GM19452 (cell line): ENCODE results near the gene TBPL2.
"Not testable (repeated sequence)": the region's sequence is repeated elsewhere in the genome, so short reads cannot be mapped to it uniquely, and the experiment has no call there.

ENCODE experiments used
- ATAC-seq: cut with Tn5 transposase; IDR thresholded peaks from one replicate; pipeline ENCODE4 v1.9.1; 2021; ENCODE audit not compliant: unreplicated experiment

The TBPL2 gene

DNA sequence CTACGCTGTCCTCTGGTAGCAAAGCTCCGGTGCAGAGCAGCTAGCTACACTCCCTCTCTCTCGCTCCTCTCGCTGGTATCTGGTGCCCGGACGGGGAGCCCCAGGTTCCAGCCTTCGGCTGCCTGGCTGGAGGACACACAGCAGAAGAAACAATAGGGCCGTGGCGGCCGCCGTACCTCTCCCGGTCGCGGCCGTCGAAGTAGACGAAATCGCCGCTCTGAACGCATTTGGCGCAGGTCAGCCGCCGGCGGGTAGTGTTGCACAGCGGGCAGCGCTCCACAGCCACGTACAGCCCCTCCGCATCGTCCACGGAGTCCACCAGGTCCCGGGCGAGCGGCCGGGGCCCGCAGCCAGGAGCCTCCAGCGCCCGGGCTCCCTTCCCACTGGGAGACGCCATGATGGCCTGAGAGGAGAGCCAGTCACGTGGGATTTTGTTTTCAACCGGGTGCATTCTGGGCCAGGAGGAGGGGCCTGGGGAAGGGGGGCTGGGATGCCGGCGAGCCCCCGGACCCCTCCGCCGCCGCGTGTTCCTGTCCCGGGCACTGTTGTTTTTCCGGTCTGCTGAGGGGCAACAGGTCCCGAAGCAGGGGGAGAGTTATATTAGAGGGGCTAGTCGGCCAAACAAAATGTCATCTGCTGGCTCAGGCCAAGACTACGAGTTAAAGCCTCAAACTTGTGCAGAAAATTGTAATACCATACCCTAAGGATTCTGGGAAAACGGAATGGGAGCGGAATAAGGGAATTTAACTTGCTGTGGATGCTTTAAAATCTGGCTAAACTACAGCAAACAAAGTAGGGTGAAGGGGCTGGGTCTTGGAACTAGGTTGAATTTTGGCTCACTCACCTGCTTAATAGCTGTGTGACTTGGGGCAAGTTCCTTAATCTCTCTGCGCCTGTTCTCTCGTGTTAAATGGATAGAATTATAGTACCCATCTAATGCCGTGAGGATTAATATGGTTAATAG lies 28.7 kb downstream of the TBPL2 start, which contains the start of gene ATG14:
Gene ATG14, minus strand, starts transcription at position 405 of the 964 bp plus-strand sequence. Its CDS starts 8 bp downstream, at position 397.
- ATAC-seq, result peak; percentile 94

- ATAC-seq, result no peak
These were observed 29.5 kb downstream of the TBPL2 start for GRCh38 chr14:55410876-55411275.

DNA sequence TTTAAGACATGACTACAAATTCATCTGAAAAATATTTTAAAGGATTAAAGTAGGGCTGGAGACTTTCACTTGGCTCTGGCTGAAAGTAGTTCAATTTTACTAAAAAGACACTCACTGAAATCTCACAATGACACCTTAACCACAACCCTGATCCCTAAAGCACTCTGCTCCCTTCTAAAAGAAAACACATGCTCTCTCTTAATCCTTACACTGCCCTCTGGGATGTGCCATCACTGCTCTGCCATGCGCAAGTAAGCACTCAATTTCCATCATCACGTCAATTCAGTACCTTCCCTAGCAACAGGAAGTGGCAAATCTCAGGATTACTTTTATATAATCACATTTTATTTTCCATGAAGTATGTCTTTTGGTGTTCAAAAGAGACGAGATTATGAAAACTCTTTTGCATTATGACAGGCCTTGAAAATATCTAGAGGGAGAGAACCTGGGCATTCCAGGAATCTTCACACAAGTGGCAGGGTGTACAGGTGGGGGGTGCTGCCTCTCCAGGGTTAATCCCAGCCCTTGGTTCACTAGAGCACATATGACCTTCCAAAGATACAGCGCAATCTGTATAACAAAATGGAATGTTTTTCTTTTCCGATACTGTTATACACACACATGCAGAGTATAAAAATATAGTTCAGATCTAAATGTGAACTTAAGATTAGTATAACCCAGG lies 36.1 kb downstream of the TBPL2 start:
- no peak for ATAC-seq

DNA sequence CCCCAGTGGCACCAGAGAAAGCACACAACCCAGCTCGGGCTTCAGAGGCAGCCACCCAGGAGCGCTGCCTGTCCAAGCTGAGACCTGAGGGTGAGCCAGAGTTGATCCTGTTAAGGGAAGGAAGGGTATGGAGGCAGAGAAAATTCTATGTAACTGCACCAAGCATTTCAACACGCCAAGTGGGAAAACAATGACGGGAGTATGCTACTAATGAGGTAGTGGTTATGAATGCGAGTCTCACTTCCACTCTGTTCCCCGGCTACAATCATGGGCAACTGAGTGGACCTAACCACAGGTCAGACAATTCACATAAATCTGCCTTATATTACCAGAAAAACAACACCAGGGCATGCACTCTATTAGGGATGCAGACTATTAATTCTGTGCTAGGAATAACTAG lies 38.7 kb downstream of the TBPL2 start:
- ATAC-seq, result no peak

GRCh38 chr14:55399852-55400251 lies 40.6 kb downstream of the TBPL2 start:
- no peak for ATAC-seq

GRCh38 chr14:55399183-55399582 lies 41.2 kb downstream of the TBPL2 start:
- no peak for ATAC-seq

DNA sequence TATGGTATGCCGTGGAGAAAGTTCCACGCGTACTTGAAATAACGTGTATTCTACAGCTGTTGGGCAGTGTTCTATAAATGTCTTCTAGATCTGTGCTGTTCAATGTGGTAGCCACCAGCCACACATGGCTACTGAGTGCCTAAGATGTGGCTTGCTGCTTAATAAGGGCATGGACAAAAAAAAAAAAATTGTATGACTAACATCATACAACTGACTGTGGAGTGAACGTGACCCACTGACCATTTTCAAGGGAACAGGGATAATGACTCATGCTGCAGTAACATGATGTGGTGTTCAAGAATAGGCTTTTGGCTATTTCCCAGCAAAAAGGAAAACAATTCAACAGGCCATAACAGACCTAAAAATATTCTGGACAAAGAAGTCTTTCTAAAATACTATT lies 41.7 kb downstream of the TBPL2 start:
- ATAC-seq, result no peak

DNA sequence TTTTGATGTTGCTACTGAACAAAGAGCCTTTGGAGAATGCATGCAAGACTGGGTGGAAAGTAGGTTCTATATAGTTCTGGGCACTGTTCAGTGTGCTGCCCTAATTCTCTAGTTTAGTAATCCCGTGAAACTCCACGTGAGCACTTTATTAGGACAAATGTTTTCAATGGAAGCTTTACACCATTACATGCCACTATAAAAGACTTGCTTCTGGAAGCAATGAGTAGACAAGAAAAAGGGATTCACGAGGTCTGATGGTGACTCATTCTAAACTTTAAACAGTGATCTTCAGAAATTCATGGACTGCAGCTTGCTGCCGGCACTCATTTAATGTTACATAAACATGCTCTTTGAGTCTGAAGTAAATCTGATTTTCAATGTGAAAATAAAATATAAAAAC lies 51.1 kb downstream of the TBPL2 start:
- no peak for ATAC-seq

- ATAC-seq, result no peak
These were observed 52.3 kb downstream of the TBPL2 start for GRCh38 chr14:55388160-55388559.

DNA sequence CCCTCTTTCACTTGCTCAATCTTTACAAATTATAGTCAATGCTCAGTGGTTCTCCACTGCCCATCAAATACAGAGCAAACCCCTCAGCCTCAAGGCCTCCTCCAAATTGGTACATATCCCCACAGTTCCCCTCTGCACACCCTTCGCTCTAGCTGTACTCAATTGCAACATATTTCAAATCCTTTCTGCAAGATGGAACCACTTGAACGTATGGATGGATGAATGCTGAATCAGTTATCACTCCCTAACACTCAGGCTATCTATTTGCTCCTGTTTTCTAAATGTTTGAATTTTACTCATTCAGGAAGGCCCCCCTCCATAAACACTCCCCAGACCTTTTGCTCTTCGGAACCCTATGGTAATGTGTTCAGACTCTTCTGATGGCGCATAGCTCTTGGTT lies 53.3 kb downstream of the TBPL2 start:
- ATAC-seq, result no peak

DNA sequence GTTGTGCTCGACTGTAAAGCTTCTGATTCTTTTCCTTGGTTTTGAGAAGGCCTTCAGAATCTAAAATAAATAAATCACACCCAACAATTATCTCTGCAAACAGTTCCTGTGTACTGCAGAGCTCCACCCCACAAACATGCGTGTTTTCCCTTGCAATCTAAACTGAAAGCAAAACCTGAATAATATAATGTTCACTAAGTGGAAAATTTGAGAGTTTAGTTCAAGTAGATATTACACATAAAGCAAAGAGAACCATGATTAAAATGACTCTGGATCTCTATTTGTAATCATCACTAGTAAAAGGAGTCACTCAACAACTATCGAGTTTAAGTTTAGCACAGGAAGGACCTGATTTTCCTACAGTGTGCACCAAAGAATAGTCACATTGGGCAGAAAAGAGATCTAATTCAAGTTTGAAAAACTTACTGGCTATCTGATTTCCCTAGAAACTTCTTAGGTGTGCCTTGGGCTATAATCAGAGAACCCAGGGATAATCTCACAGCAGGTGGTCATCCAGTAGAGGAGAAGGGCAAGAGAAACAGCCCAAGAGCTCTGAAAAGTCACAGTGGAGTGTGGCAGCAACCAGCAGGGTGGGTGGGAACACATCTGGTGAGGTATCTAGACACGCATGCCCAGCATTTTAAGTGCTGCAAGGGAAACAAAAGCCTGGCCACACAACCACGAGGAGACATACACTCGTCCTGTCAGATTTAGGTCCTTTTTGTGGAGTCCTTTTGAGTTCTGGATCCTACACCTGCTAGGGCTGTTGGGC lies 54.2 kb downstream of the TBPL2 start:
- ATAC-seq, result no peak

DNA sequence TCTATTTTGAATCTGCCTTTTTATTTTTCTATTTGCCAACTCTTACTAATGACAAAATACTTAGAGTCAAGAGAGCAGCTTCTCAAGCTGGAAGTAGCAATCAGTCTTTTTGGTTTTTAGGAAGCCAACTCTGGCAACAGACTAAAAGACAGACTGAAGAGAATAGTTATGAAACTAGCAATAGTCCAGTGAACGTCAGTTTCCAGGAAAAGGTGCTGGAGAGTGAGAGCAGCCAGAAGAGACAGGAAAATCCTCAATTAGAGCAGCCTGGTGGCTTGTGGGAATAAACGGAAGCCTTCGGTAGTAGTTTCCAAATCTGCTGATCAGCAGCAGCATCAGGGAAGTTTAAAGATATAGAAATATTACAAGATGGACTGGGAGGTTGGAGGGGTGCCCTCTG lies 55.9 kb downstream of the TBPL2 start:
- ATAC-seq, result no peak

- ATAC-seq, result no peak
These were observed 56.8 kb downstream of the TBPL2 start for GRCh38 chr14:55383541-55384140.

DNA sequence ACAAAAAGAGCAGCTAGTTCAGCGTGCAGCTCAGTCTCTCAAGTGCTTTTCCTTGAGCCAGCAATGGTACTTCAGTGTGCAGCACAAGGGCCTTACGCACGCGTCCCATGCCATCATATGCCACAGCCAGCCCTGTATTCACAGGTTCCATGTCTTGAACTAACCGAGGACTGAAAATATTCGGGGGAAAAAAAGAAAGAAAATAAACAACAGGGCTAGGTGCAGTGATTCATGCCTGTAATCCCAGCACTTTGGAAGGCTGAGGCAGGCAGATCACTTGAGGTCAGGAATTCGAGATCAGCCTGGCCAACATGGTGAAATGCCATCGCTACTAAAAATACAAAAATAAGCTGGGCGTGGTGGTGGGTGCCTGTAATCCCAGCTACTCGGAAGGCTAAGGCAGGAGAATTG lies 57.4 kb downstream of the TBPL2 start:
- not testable (repeated sequence) for ATAC-seq

GRCh38 chr14:55382483-55382882 lies 57.9 kb downstream of the TBPL2 start:
- ATAC-seq, result no peak

- ATAC-seq, result no peak
These were observed 58.9 kb downstream of the TBPL2 start for GRCh38 chr14:55381561-55381960.

DNA sequence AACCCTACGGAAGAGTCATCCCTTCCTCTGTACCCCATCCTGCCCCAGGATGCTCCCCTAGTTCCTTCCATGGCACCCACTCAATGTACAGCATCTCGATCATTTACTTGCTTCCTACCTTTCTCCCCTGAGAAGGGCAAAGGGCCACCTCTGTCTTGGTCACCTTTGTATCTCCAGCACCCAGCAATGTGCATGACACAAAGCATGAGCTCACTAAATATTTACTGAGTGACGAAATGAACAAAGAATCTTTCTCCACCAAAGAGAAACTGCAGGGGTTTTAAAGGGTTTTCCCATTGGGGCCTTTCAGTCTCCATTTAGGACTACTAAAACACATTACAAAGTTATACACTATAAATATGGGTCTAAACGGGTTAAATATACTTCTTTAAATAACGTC lies 59.4 kb downstream of the TBPL2 start:
- no peak for ATAC-seq

DNA sequence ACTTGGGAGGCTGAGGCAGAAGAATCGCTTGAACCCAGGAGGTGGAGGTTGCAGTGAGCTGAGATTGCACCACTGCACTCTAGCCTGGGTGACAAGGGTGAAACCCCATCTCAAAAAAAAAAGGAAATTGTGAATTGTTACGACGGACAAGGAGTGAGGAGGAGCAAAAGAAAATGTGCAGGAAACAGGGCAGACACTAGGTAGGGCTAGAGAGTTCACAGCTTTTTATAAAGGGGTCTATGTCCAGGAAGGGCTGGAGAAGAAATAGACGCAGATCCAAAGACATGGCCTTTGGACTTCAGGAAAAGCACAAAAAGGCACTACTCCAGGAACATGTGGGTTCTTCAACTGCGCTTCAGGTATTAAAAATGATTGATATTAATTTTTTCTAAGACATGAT lies 63.2 kb downstream of the TBPL2 start:
- no peak for ATAC-seq

DNA sequence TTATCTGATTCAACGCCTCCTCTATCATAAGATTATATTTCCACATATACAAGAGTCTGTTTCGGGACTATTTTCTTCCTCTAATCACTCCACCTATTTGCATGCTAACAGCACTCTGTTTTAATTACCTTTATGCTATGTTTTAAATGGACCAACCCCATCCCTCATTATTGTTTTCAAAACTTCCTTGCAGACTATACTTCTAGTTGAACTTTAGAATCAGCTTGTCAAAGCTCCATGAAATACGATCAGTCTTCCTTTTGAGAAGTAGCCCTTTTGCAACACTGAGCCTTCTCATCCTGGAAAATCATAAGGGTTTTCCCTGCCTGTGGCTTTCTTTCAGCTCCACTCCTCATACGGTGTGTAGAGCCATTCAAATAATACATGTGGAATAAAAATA lies 65.6 kb downstream of the TBPL2 start:
- ATAC-seq, result no peak

DNA sequence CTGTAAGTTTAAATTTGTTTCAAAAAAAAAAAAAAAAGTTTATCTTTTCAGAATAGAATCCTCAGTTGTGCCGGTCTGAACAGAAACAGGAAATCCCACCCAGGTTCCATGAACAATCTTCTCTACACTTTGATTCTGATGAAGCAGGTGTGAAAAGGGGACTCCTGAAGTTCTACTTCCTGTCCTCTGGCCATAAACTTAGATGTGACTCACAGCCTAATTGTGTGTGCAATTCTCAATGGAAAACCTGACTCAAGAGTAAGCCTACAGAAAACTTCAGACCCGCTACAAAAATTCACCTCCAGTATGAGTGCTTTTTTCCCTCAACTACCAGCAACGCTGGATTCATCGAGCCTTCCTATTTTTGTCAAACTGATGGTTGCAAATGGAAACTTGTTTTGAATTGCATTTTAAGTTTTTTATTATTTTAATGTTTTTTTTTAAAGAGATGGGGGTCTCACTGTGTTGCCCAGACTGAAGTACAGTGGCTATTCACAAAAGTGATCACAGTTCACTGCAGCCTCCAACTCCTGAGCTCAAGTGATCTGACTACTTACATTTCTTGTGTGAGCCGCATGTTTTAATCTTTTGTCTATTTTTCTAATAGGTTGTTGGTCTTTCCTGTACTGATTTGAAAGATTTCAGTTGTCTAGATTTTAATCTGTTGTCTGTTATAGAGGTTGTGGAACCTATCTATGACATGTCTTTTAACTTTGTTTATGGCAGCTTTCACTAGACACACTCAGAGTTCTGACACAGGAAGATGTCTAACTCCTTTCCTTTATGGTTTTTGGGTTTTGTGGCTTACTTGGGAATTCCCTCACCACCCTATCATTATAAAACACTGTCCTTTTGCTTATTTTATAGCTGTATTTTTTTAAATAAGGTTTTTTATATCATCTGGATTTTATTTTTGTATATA lies 66.4 kb downstream of the TBPL2 start:
- no peak for ATAC-seq
